BLaER1 treated with 17β-estradiol and CSF1 and Interleukin-3, amounts not matched to agents 10 nM and 100 nM (cell line): ENCODE results near the gene STIM1.

Experiments
- H3K27ac ChIP-seq, 11 experiments: shearing (Covaris generic); formaldehyde crosslinking; 2 replicates each; pipeline ENCODE4 v1.8.1; 2022
- H3K27me3 ChIP-seq, 11 experiments: shearing (Covaris generic); formaldehyde crosslinking; 2 replicates each; pipeline ENCODE4 v1.8.1; 2022
- H3K36me3 ChIP-seq, 11 experiments: shearing (Covaris generic); formaldehyde crosslinking; 2 replicates each; pipeline ENCODE4 v1.8.1; 2022
- H3K4me1 ChIP-seq, 10 experiments: shearing (Covaris generic); formaldehyde crosslinking; 2 replicates each; pipeline ENCODE4 v1.8.1; 2022
- H3K4me2 ChIP-seq, 11 experiments: shearing (Covaris generic); formaldehyde crosslinking; 2 replicates each; pipeline ENCODE4 v1.8.1; 2022
- H3K4me3 ChIP-seq, 10 experiments: shearing (Covaris generic); formaldehyde crosslinking; 2 replicates each; pipeline ENCODE4 v1.8.1; 2022
- H3K9ac ChIP-seq, 11 experiments: shearing (Covaris generic); formaldehyde crosslinking; 2 replicates each; pipeline ENCODE4 v1.8.1; 2022
- H3K9me3 ChIP-seq, 11 experiments: shearing (Covaris generic); formaldehyde crosslinking; replicated peaks in 1 of 11; 2 replicates each; pipeline ENCODE4 v1.8.1; 2022
- H4K20me1 ChIP-seq, 11 experiments: shearing (Covaris generic); formaldehyde crosslinking; 2 replicates each; pipeline ENCODE4 v1.8.1; 2022
- Cebpa-rat ChIP-seq, 11 experiments: shearing (Covaris generic); IDR thresholded peaks; 2 replicates each; pipeline ENCODE4 v1.8.1; 2022

Gene STIM1

GRCh38 chr11:4032097-4032496 is 176.6 kb downstream of the STIM1 start:
- Histone ChIP-seq H3K9ac (no peak overlapping the region), H3K27ac (no peak overlapping the region), H3K36me3 (peaks cover 0 to 68% (median 12%) of the 10 kb centered on the region in 11 experiments; a peak in 14 of 22 replicates), H3K4me1 (no peaks in the 10 kb centered on the region), H3K4me2 (no peak overlapping the region), H3K4me3 (no peak overlapping the region), H3K9me3 (peaks cover 24 to 47% (median 38%) of the 10 kb centered on the region in 11 experiments), H3K27me3 (no peaks in the 10 kb centered on the region), H4K20me1 (no peaks in the 10 kb centered on the region)
- no peak for TF ChIP-seq Cebpa-rat (IDR thresholded peaks at IDR 0.05)

- H3K4me2 ChIP-seq: no peak overlapping the region
- peaks cover 0 to 7% (median 0%) of the 10 kb centered on the region in 11 experiments; a peak in 2 of 22 replicates for H4K20me1 ChIP-seq
- no peak for TF ChIP-seq Cebpa-rat (IDR thresholded peaks at IDR 0.05)
- no peak overlapping the region for H3K4me3 ChIP-seq
- H3K4me1 ChIP-seq: no peaks in the 10 kb centered on the region; a peak in 1 of 20 replicates
- no peaks in the 10 kb centered on the region for H3K27me3 ChIP-seq
- H3K9ac ChIP-seq: no peak overlapping the region
- peaks cover 0 to 40% (median 5%) of the 10 kb centered on the region in 11 experiments; a peak in 8 of 22 replicates for H3K36me3 ChIP-seq
- peaks cover 28 to 55% (median 40%) of the 10 kb centered on the region in 11 experiments for H3K9me3 ChIP-seq
- H3K27ac ChIP-seq: no peak overlapping the region
These were observed 180.5 kb downstream of the STIM1 start for GRCh38 chr11:4035985-4036384.

- Histone ChIP-seq H3K27me3 (no peaks in the 10 kb centered on the region), H4K20me1 (peaks cover 0 to 7% (median 0%) of the 10 kb centered on the region in 11 experiments; a peak in 3 of 22 replicates), H3K27ac (no peak overlapping the region), H3K4me2 (no peak overlapping the region), H3K4me1 (peaks cover 0 to 3% (median 0%) of the 10 kb centered on the region in 10 experiments; a peak in 3 of 20 replicates), H3K9ac (no peak overlapping the region), H3K4me3 (no peak overlapping the region), H3K9me3 (peaks cover 19 to 28% (median 25%) of the 10 kb centered on the region in 11 experiments), H3K36me3 (peaks cover 0 to 19% (median 5%) of the 10 kb centered on the region in 11 experiments; a peak in 8 of 22 replicates)
- no peak for TF ChIP-seq Cebpa-rat (IDR thresholded peaks at IDR 0.05)
These were observed 183.5 kb downstream of the STIM1 start for GRCh38 chr11:4039011-4039410.

- H3K27ac ChIP-seq: no peak overlapping the region
- no peak overlapping the region for H3K9ac ChIP-seq
- peaks cover 0 to 7% (median 0%) of the 10 kb centered on the region in 10 experiments; a peak in 3 of 20 replicates for H3K4me1 ChIP-seq
These were observed 185.0 kb downstream of the STIM1 start for GRCh38 chr11:4040461-4040860.

GRCh38 chr11:4041731-4042391 is 186.4 kb downstream of the STIM1 start:
- peaks cover 6 to 14% (median 10%) of the 10 kb centered on the region in 11 experiments for H3K9me3 ChIP-seq
- no peak overlapping the region for H3K9ac ChIP-seq
- peaks cover 0 to 7% (median 0%) of the 10 kb centered on the region in 10 experiments; a peak in 3 of 20 replicates for H3K4me1 ChIP-seq
- no peak overlapping the region for H3K4me3 ChIP-seq
- peaks cover 0 to 18% (median 0%) of the 10 kb centered on the region in 11 experiments; a peak in 7 of 22 replicates for H4K20me1 ChIP-seq
- H3K4me2 ChIP-seq: no peak overlapping the region
- TF ChIP-seq Cebpa-rat (IDR thresholded peaks at IDR 0.05): no peak
- H3K27ac ChIP-seq: no peak overlapping the region
- H3K36me3 ChIP-seq: peaks cover 0 to 13% (median 3%) of the 10 kb centered on the region in 11 experiments; a peak in 6 of 22 replicates
- no peaks in the 10 kb centered on the region for H3K27me3 ChIP-seq

More at GRCh38 chr11:4040461-4040860, 185.0 kb downstream of the STIM1 start:
- peaks cover 0 to 19% (median 5%) of the 10 kb centered on the region in 11 experiments; a peak in 7 of 22 replicates for H3K36me3 ChIP-seq
- TF ChIP-seq Cebpa-rat (IDR thresholded peaks at IDR 0.05): no peak
- H3K9me3 ChIP-seq: peaks cover 18 to 27% (median 24%) of the 10 kb centered on the region in 11 experiments
- H4K20me1 ChIP-seq: peaks cover 0 to 18% (median 0%) of the 10 kb centered on the region in 11 experiments; a peak in 7 of 22 replicates
- no peak overlapping the region for H3K4me2 ChIP-seq
- H3K4me3 ChIP-seq: no peak overlapping the region
- no peaks in the 10 kb centered on the region for H3K27me3 ChIP-seq

- Histone ChIP-seq H3K9me3 (no peaks in the 10 kb centered on the region), H4K20me1 (peaks cover 0 to 18% (median 0%) of the 10 kb centered on the region in 11 experiments; a peak in 7 of 22 replicates), H3K36me3 (peaks cover 0 to 16% (median 0%) of the 10 kb centered on the region in 11 experiments; a peak in 7 of 22 replicates), H3K27me3 (no peaks in the 10 kb centered on the region), H3K9ac (0 out of 22 replicates have a peak overlapping the region, but pooled peaks of 1 of the 11 experiments have one; percentile 5), H3K27ac (no peak overlapping the region), H3K4me2 (no peak overlapping the region), H3K4me1 (peaks cover 0 to 18% (median 2%) of the 10 kb centered on the region in 10 experiments; a peak in 8 of 20 replicates), H3K4me3 (no peak overlapping the region)
- TF ChIP-seq Cebpa-rat (IDR thresholded peaks at IDR 0.05): no peak
These were observed 189.6 kb downstream of the STIM1 start for GRCh38 chr11:4044976-4045646.

- Histone ChIP-seq H3K4me3 (no peak overlapping the region), H3K9me3 (peaks cover 0 to 16% (median 11%) of the 10 kb centered on the region in 11 experiments; a peak in 16 of 22 replicates), H3K36me3 (peaks cover 0 to 31% (median 5%) of the 10 kb centered on the region in 11 experiments; a peak in 11 of 22 replicates), H3K9ac (no peak overlapping the region), H3K27me3 (no peaks in the 10 kb centered on the region), H3K27ac (no peak overlapping the region), H3K4me1 (peaks cover 0 to 18% (median 2%) of the 10 kb centered on the region in 10 experiments; a peak in 8 of 20 replicates), H3K4me2 (no peak overlapping the region), H4K20me1 (peaks cover 0 to 18% (median 0%) of the 10 kb centered on the region in 11 experiments; a peak in 6 of 22 replicates)
- no peak for TF ChIP-seq Cebpa-rat (IDR thresholded peaks at IDR 0.05)
These were observed 192.9 kb downstream of the STIM1 start for GRCh38 chr11:4048340-4048739.

GRCh38 chr11:4049006-4049405 is 193.5 kb downstream of the STIM1 start:
- H3K4me3 ChIP-seq: no peak overlapping the region
- peaks cover 0 to 18% (median 1%) of the 10 kb centered on the region in 10 experiments; a peak in 8 of 20 replicates for H3K4me1 ChIP-seq
- no peaks in the 10 kb centered on the region for H3K27me3 ChIP-seq
- peaks cover 0 to 16% (median 11%) of the 10 kb centered on the region in 11 experiments; a peak in 16 of 22 replicates for H3K9me3 ChIP-seq
- TF ChIP-seq Cebpa-rat (IDR thresholded peaks at IDR 0.05): 0 out of 22 replicates have a peak, but pooled peaks of 1 of the 11 experiments have one; percentile 16
- H4K20me1 ChIP-seq: peaks cover 0 to 18% (median 0%) of the 10 kb centered on the region in 11 experiments; a peak in 6 of 22 replicates
- no peak overlapping the region for H3K4me2 ChIP-seq
- peak overlapping the region in 1 of 11 experiments; percentile 19; a peak in 1 of 22 replicates for H3K27ac ChIP-seq
- H3K36me3 ChIP-seq: peaks cover 0 to 31% (median 5%) of the 10 kb centered on the region in 11 experiments; a peak in 11 of 22 replicates
- H3K9ac ChIP-seq: no peak overlapping the region
